HepG2 (cell line): ENCODE data around the gene PTGIS. TPM values are rescaled to one million over a fixed set of nuclear protein-coding genes. Genes with fewer than 3 reads are reported as not detected.
A peak's percentile ranks its signal among the peaks of the same experiment; 100 is the strongest.

Source experiments
- ATAC-seq: fragments of 200-7000 bp; cut with Tn5 transposase; 3 replicates; pipeline ENCODE4 v1.9.1; 2020; ENCODE audit warnings: mild to moderate bottlenecking, moderate library complexity
- BruUV-seq: library from RNA; stranded (reverse); fragments of 400-500 nt; replicated peaks from 2 replicates; lab custom pipeline; 2021; lab: Mats Ljungman, UMichigan
- CTCF ChIA-PET: fragments of 300-600 bp; formaldehyde crosslinking; extraction: SDS; loops from one replicate; lab custom pipeline; 2021; ENCODE audit warnings: low total read pairs, inconsistent platforms, low intra/inter-chr PET ratio; lab: Yijun Ruan, JAX
- POLR2A ChIA-PET: fragments of 350-600 bp; sonication (Branson Sonifier 250); formaldehyde crosslinking; loops from one replicate; lab custom pipeline; 2020; ENCODE audit warnings: antibody characterized with exemption, inconsistent platforms; lab: Yijun Ruan, JAX
- DNase-seq: peaks from one replicate; pipeline ENCODE4 v3.0.0-alpha.2; 2015; ENCODE audit warnings: low spot score
- FAIRE-seq: peaks from 3 replicates; lab custom pipeline; 2011; peaks lifted over from hg19 to GRCh38; lab: Jason Lieb, UNC
- H2AFZ ChIP-seq: one replicate; pipeline ENCODE4 v1.6.1; 2011; ENCODE audit warnings: low read length, inconsistent platforms
- H3K27ac ChIP-seq: fragments of 300-600 bp; 3 replicates; pipeline ENCODE4 v1.8.0; 2011; ENCODE audit warnings: mixed run types, mild to moderate bottlenecking, mixed read lengths, low read length, inconsistent platforms; ENCODE audit not compliant: insufficient read depth; ENCODE audit errors: extremely low read length
- H3K27me3 ChIP-seq, 2 experiments: fragments of 200-600 bp in 1 of 2; 2 replicates in 1 of 2; 3 replicates in 1 of 2; pipeline versions ENCODE4 v1.6.0 to v1.8.0; 2011; ENCODE audit warnings: low read length in 2 of 2, mild to moderate bottlenecking in 2 of 2, moderate library complexity in 2 of 2, inconsistent platforms in 1 of 2; ENCODE audit not compliant: insufficient read depth in 2 of 2, control insufficient read depth in 1 of 2
- H3K36me3 ChIP-seq, 2 experiments: fragments of 200-600 bp in 1 of 2; replicated peaks in 1 of 2; 2 replicates in 1 of 2; 3 replicates in 1 of 2; pipeline versions ENCODE4 v1.5.1 to v1.8.0; 2011; ENCODE audit warnings: low read length in 2 of 2, inconsistent platforms in 1 of 2; ENCODE audit not compliant: insufficient read depth in 2 of 2, control insufficient read depth in 1 of 2
- H3K4me1 ChIP-seq: 2 replicates; pipeline ENCODE4 v1.5.1; 2012; ENCODE audit warnings: low read length, inconsistent platforms; ENCODE audit not compliant: insufficient read depth
- H3K4me2 ChIP-seq: 2 replicates; pipeline ENCODE4 v1.6.0; 2011; ENCODE audit warnings: low read depth, low read length, inconsistent platforms
- H3K4me3 ChIP-seq, 3 experiments: fragments of 200-600 bp in 1 of 3; sonication (generic), shearing (Covaris generic) in 1 of 3; replicated peaks in 1 of 3; 2 replicates each; pipeline ENCODE4 v1.5.1; 2011 to 2016; ENCODE audit warnings: low read length in 3 of 3, inconsistent platforms in 2 of 3, low read depth in 2 of 3, mild to moderate bottlenecking in 2 of 3, control low read depth in 1 of 3, mixed read lengths in 1 of 3; ENCODE audit not compliant: insufficient read depth in 1 of 3
- H3K79me2 ChIP-seq: one replicate; pipeline ENCODE4 v1.6.1; 2011; ENCODE audit warnings: low read length, inconsistent platforms; ENCODE audit not compliant: insufficient read depth
- H3K9ac ChIP-seq: 2 replicates; pipeline ENCODE4 v1.6.0; 2011; ENCODE audit warnings: mild to moderate bottlenecking, low read depth, low read length, inconsistent platforms; ENCODE audit not compliant: insufficient read depth
- H3K9me3 ChIP-seq: 2 replicates; pipeline ENCODE4 v1.5.1; 2012; ENCODE audit warnings: mild to moderate bottlenecking, low read length
- H4K20me1 ChIP-seq: 2 replicates; pipeline ENCODE4 v1.6.0; 2011; ENCODE audit warnings: inconsistent platforms, mild to moderate bottlenecking, low read length, moderate library complexity; ENCODE audit not compliant: insufficient read depth
- DNMT3B ChIP-seq: conservative IDR thresholded peaks from 2 replicates; pipeline ENCODE4 v1.6.1; 2016; ENCODE audit warnings: missing biosample characterization, control low read depth
- KIAA2018 ChIP-seq: sonication (generic); formaldehyde crosslinking; IDR thresholded peaks from 2 replicates; pipeline ENCODE4 v1.5.0; 2020; ENCODE audit warnings: mild to moderate bottlenecking, missing genetic modification reagents, borderline replicate concordance
- MEF2D ChIP-seq: sonication (generic); formaldehyde crosslinking; IDR thresholded peaks from 2 replicates; pipeline ENCODE4 v1.5.1; 2020; ENCODE audit warnings: mild to moderate bottlenecking, missing genetic modification reagents
- SMAD9 ChIP-seq: sonication (generic); formaldehyde crosslinking; IDR thresholded peaks from 2 replicates; pipeline ENCODE4 v1.5.1; 2020; ENCODE audit warnings: mild to moderate bottlenecking, missing genetic modification reagents
- TRIM24 ChIP-seq: sonication (generic); formaldehyde crosslinking; IDR thresholded peaks from 2 replicates; pipeline ENCODE4 v1.8.0; 2022; ENCODE audit warnings: mild to moderate bottlenecking, missing genetic modification reagents
- ZBTB14 ChIP-seq: sonication (generic); formaldehyde crosslinking; IDR thresholded peaks from 2 replicates; pipeline ENCODE4 v1.4.0; 2020; ENCODE audit warnings: missing genetic modification reagents
- ZFP36 ChIP-seq: fragments of 150-350 bp; IDR thresholded peaks from 2 replicates; pipeline ENCODE4 v1.6.1; 2018; ENCODE audit warnings: borderline replicate concordance, low read length, low read depth; ENCODE audit not compliant: partially characterized antibody
- ZFP82 ChIP-seq: sonication (generic); formaldehyde crosslinking; IDR thresholded peaks from 2 replicates; pipeline ENCODE4 v1.5.1; 2020; ENCODE audit warnings: mild to moderate bottlenecking, missing genetic modification reagents, borderline replicate concordance
- ZNF546 ChIP-seq: sonication (generic); formaldehyde crosslinking; conservative IDR thresholded peaks from 2 replicates; pipeline ENCODE4 v1.8.1; 2023; ENCODE audit warnings: mild to moderate bottlenecking, missing genetic modification reagents
- WGBS: methylation state at CpG from one replicate; pipeline ENCODE4 v1.1.6; 2017; ENCODE audit warnings: low lambda C conversion rate; 5-methylcytosine and 5-hydroxymethylcytosine counted together
- in situ Hi-C: cut with HindIII; loops from 2 replicates; pipeline ENCODE4 v1.10.0; 2017; ENCODE audit warnings: low pct_unique_long_range_greater_than_20kb; ENCODE audit not compliant: extremely low pct_ligation_motif_present
- intact Hi-C: fragments of 100-400 bp; cut with micrococcal nuclease; formaldehyde crosslinking; loops from one replicate; pipeline ENCODE4 v1.10.0; 2022; ENCODE audit not compliant: unreplicated experiment
- polyA plus RNA-seq, 8 experiments: library from polyadenylated mRNA; depleted of rRNA in 3 of 8; stranded (reverse) in 7 of 8; unstranded in 1 of 8; fragments of >200 nt; fragmentation: Illumina TruSeq in 4 of 8; extraction: Trizol in 4 of 8; gene quantifications; 2 replicates each; pipeline versions ENCODE4 v1.2.1 to v1.2.3, GENCODE V29; 2011 to 2016; ENCODE audit warnings: low read depth in 4 of 8, missing spikeins in 1 of 8, mixed read lengths in 1 of 8; ENCODE audit not compliant: insufficient read depth in 1 of 8
- total RNA-seq, 5 experiments: library from RNA; depleted of rRNA; stranded (reverse); fragments of >200 nt; fragmentation: Illumina TruSeq; extraction: Trizol; gene quantifications; 2 replicates each; pipeline ENCODE4 v1.2.3, GENCODE V29; 2016; ENCODE audit warnings: low read depth in 1 of 5

PTGIS gene
- total and polyA plus RNA-seq, 2 of the 13 experiments (the other 11 are each of a cell fraction or from before 2014, with no cell fraction given): not detected

GRCh38 chr20:49611539-49612126, 43.7 kb upstream of the PTGIS start (continued):
- TF ChIP-seq ZNF546 (0 out of 2 replicates have a peak, but pooled peaks have one; percentile 11), TRIM24 (CRISPR knock-in tag) (0 out of 2 replicates have a peak, but pooled peaks have one; percentile 9), ZFP82 (CRISPR knock-in tag) (0 out of 2 replicates have a peak, but pooled peaks have one; percentile 15), ZBTB14 (0 out of 2 replicates have a peak, but pooled peaks have one; percentile 40), MEF2D (0 out of 2 replicates have a peak, but pooled peaks have one; percentile 25), SMAD9 (0 out of 2 replicates have a peak, but pooled peaks have one; percentile 5)

GRCh38 chr20:49610691-49611538, 43.0 kb upstream of the PTGIS start:
- intact Hi-C loops: loop anchor here (1.0 to 2.0 kb wide), 6 partner anchors 64 to 318 kb away; partner anchors contain the start of gene B4GALT5
- Histone ChIP-seq H3K4me2 (peak overlapping the region; percentile 99), H3K4me1 (peaks cover 67% of the 10 kb centered on the region), H3K4me3 (peak overlapping the region; percentile 58 to 84 (median 63)), H3K9me3 (no peaks in the 10 kb centered on the region), H4K20me1 (no peaks in the 10 kb centered on the region), H3K79me2 (no peaks in the 10 kb centered on the region), H2AFZ (peak overlapping the region; percentile 83), H3K27me3 (no peaks in the 10 kb centered on the region; a peak in 1 of 5 replicates), H3K27ac (no peak overlapping the region), H3K36me3 (no peaks in the 10 kb centered on the region), H3K9ac (peak overlapping the region; percentile 32)
- in situ Hi-C loops: no loop called here
- no TSS peak for BruUV-seq
- ATAC-seq (peak; percentile 82), FAIRE-seq (no peak), DNase-seq (peak; percentile 87)
- ChIA-PET POLR2A (interaction anchor here (0.6 to 1.6 kb wide), 10 partner anchors 10 to 235 kb away, joined by 3 to 18 read pairs (median 4); partner anchors contain the start of gene SLC9A8), CTCF (interaction anchor here (0.7 to 6.4 kb wide), 21 partner anchors 27 to 317 kb away, joined by 3 to 282 read pairs (median 5); partner anchors contain the start of genes B4GALT5 and SLC9A8)
- 9% methylated on average over 34 of the region's 48 CpGs for WGBS
- TF ChIP-seq ZFP36 (no peak), KIAA2018 (CRISPR knock-in tag) (no peak), DNMT3B (no peak)
